Karpas-422 (cell line): Measurements from ENCODE around the gene HSPH1. TPM values are rescaled to one million over a fixed set of nuclear protein-coding genes. Genes with fewer than 3 reads are reported as not detected.
A peak's percentile ranks its signal among the peaks of the same experiment; 100 is the strongest.

Experiments
- DNase-seq: peaks from one replicate; pipeline ENCODE4 v3.0.0-alpha.2; 2015
- H2AFZ ChIP-seq: fragments of 200-600 bp; sonication (generic); 2 replicates; pipeline ENCODE4 v1.6.1; 2014; ENCODE audit warnings: antibody characterized with exemption, low read length, mixed read lengths
- H3K27ac ChIP-seq: fragments of 200-600 bp; sonication (generic); 2 replicates; pipeline ENCODE4 v1.5.1; 2014; ENCODE audit warnings: mild to moderate bottlenecking, low read length, moderate library complexity
- H3K27me3 ChIP-seq: fragments of 200-600 bp; sonication (generic); 2 replicates; pipeline ENCODE4 v1.6.1; 2014; ENCODE audit warnings: low read length, mixed read lengths
- H3K36me3 ChIP-seq: fragments of 200-600 bp; sonication (generic); 2 replicates; pipeline ENCODE4 v1.6.1; 2014; ENCODE audit warnings: low read length, mixed read lengths; ENCODE audit not compliant: insufficient read depth
- H3K4me1 ChIP-seq: fragments of 200-600 bp; sonication (generic); 2 replicates; pipeline ENCODE4 v1.6.1; 2014; ENCODE audit warnings: mild to moderate bottlenecking, low read length, mixed read lengths
- H3K4me2 ChIP-seq: fragments of 200-600 bp; sonication (generic); 2 replicates; pipeline ENCODE4 v1.6.1; 2014; ENCODE audit warnings: low read length, low read depth, mild to moderate bottlenecking; ENCODE audit not compliant: poor library complexity, severe bottlenecking
- H3K4me3 ChIP-seq: fragments of 200-600 bp; sonication (generic); 2 replicates; pipeline ENCODE4 v1.5.1; 2014; ENCODE audit warnings: mild to moderate bottlenecking, antibody characterized with exemption, low read length, mixed read lengths
- H3K79me2 ChIP-seq: fragments of 200-600 bp; sonication (generic); 2 replicates; pipeline ENCODE4 v1.6.1; 2014; ENCODE audit warnings: mild to moderate bottlenecking, low read length, mixed read lengths
- H3K9ac ChIP-seq: fragments of 200-600 bp; sonication (generic); 2 replicates; pipeline ENCODE4 v1.6.0; 2014; ENCODE audit warnings: low read length
- H3K9me2 ChIP-seq: fragments of 200-600 bp; sonication (generic), shearing (Covaris generic); replicated peaks from 2 replicates; pipeline ENCODE4 v1.6.0; 2014; ENCODE audit warnings: mild to moderate bottlenecking, low read length, moderate library complexity; ENCODE audit not compliant: insufficient read depth
- H3K9me3 ChIP-seq: fragments of 300-700, 200-600 bp; sonication (generic); 2 replicates; pipeline ENCODE4 v1.6.1; 2014; ENCODE audit warnings: low read length, mixed read lengths
- H4K20me1 ChIP-seq: fragments of 200-600 bp; sonication (generic); 2 replicates; pipeline ENCODE4 v1.6.1; 2014; ENCODE audit warnings: mild to moderate bottlenecking, antibody characterized with exemption, low read length, low read depth; ENCODE audit not compliant: insufficient read depth
- total RNA-seq: library from RNA; depleted of rRNA; stranded (reverse); fragments of >200 nt; shearing (Covaris generic); gene quantifications from 2 replicates; pipeline ENCODE4 v1.2.3, GENCODE V29; 2014; ENCODE audit warnings: low replicate concordance

The HSPH1 gene
- total RNA-seq, 1 experiment from 2014 or later, result 116 TPM

GRCh38 chr13:31159306-31159705 lies 2.4 kb downstream of the HSPH1 start:
- Histone ChIP-seq H3K4me2 (peak overlapping the region; percentile 86), H3K4me1 (peaks cover 28% of the 10 kb centered on the region), H3K9me3 (no peaks in the 10 kb centered on the region), H3K9me2 (no peaks in the 10 kb centered on the region), H4K20me1 (peaks cover 10% of the 10 kb centered on the region), H3K36me3 (peaks cover 37% of the 10 kb centered on the region; the same call in 1 of the 2 replicates), H3K4me3 (peak overlapping the region; percentile 94), H3K79me2 (peaks cover 69% of the 10 kb centered on the region), H2AFZ (no peak overlapping the region), H3K27ac (peak overlapping the region; percentile 33), H3K9ac (peak overlapping the region; percentile 93), H3K27me3 (no peaks in the 10 kb centered on the region)
- DNase-seq, result no peak

GRCh38 chr13:31154939-31155338 lies 6.8 kb downstream of the HSPH1 start:
- H3K4me3 ChIP-seq, result no peak overlapping the region
- peaks cover 15% of the 10 kb centered on the region for H3K4me1 ChIP-seq
- no peaks in the 10 kb centered on the region for H3K9me3 ChIP-seq
- no peak for DNase-seq
- H3K4me2 ChIP-seq, result no peak overlapping the region
- H3K36me3 ChIP-seq, result peaks cover 80% of the 10 kb centered on the region; the same call in 1 of the 2 replicates
- no peak overlapping the region for H3K9ac ChIP-seq
- no peaks in the 10 kb centered on the region for H3K27me3 ChIP-seq
- H2AFZ ChIP-seq, result no peak overlapping the region
- no peak overlapping the region for H3K27ac ChIP-seq
- no peaks in the 10 kb centered on the region for H3K9me2 ChIP-seq
- peaks cover 7% of the 10 kb centered on the region for H4K20me1 ChIP-seq
- H3K79me2 ChIP-seq, result peaks cover 75% of the 10 kb centered on the region

GRCh38 chr13:31151837-31152236 lies 9.9 kb downstream of the HSPH1 start:
- H3K4me2 ChIP-seq, result no peak overlapping the region
- no peak for DNase-seq
- H3K4me3 ChIP-seq, result no peak overlapping the region
- no peaks in the 10 kb centered on the region for H3K27me3 ChIP-seq
- H3K9me3 ChIP-seq, result no peaks in the 10 kb centered on the region
- H4K20me1 ChIP-seq, result no peaks in the 10 kb centered on the region
- no peak overlapping the region for H3K9ac ChIP-seq
- H3K27ac ChIP-seq, result no peak overlapping the region
- H3K9me2 ChIP-seq, result no peaks in the 10 kb centered on the region
- H2AFZ ChIP-seq, result no peak overlapping the region
- H3K79me2 ChIP-seq, result peaks cover 67% of the 10 kb centered on the region
- H3K4me1 ChIP-seq, result no peaks in the 10 kb centered on the region
- peaks cover 89% of the 10 kb centered on the region; the same call in 1 of the 2 replicates for H3K36me3 ChIP-seq

GRCh38 chr13:31150315-31150985 lies 11.3 kb downstream of the HSPH1 start:
- peaks cover 71% of the 10 kb centered on the region for H3K79me2 ChIP-seq
- no peaks in the 10 kb centered on the region for H3K27me3 ChIP-seq
- no peak overlapping the region for H3K4me3 ChIP-seq
- no peak overlapping the region for H3K4me2 ChIP-seq
- H3K9ac ChIP-seq, result no peak overlapping the region
- DNase-seq, result no peak
- H3K9me2 ChIP-seq, result no peaks in the 10 kb centered on the region
- H3K9me3 ChIP-seq, result no peaks in the 10 kb centered on the region
- no peak overlapping the region for H3K27ac ChIP-seq
- H4K20me1 ChIP-seq, result no peaks in the 10 kb centered on the region
- peaks cover 95% of the 10 kb centered on the region for H3K36me3 ChIP-seq
- no peaks in the 10 kb centered on the region for H3K4me1 ChIP-seq
- H2AFZ ChIP-seq, result no peak overlapping the region

GRCh38 chr13:31149604-31150003 lies 12.1 kb downstream of the HSPH1 start:
- no peaks in the 10 kb centered on the region for H3K9me2 ChIP-seq
- no peaks in the 10 kb centered on the region for H3K9me3 ChIP-seq
- H3K36me3 ChIP-seq, result peaks cover 95% of the 10 kb centered on the region
- H3K9ac ChIP-seq, result no peak overlapping the region
- no peaks in the 10 kb centered on the region for H3K4me1 ChIP-seq
- no peaks in the 10 kb centered on the region for H3K27me3 ChIP-seq
- no peak overlapping the region for H3K27ac ChIP-seq
- no peak for DNase-seq
- H4K20me1 ChIP-seq, result no peaks in the 10 kb centered on the region
- no peak overlapping the region for H2AFZ ChIP-seq
- no peak overlapping the region for H3K4me2 ChIP-seq
- peaks cover 69% of the 10 kb centered on the region for H3K79me2 ChIP-seq
- no peak overlapping the region for H3K4me3 ChIP-seq

- Histone ChIP-seq H2AFZ (no peak overlapping the region), H3K36me3 (peaks cover 95% of the 10 kb centered on the region), H3K9ac (no peak overlapping the region), H3K4me3 (no peak overlapping the region), H3K4me1 (no peaks in the 10 kb centered on the region), H3K4me2 (no peak overlapping the region), H3K27ac (no peak overlapping the region), H3K79me2 (peaks cover 70% of the 10 kb centered on the region), H3K9me2 (no peaks in the 10 kb centered on the region), H3K27me3 (no peaks in the 10 kb centered on the region), H3K9me3 (no peaks in the 10 kb centered on the region), H4K20me1 (no peaks in the 10 kb centered on the region)
- no peak for DNase-seq
These were observed 16.3 kb downstream of the HSPH1 start for GRCh38 chr13:31145417-31145816.

GRCh38 chr13:31138515-31138914 lies 23.2 kb downstream of the HSPH1 start:
- no peak for DNase-seq
- no peaks in the 10 kb centered on the region for H3K9me2 ChIP-seq
- H3K36me3 ChIP-seq, result peaks cover 84% of the 10 kb centered on the region
- no peaks in the 10 kb centered on the region for H3K27me3 ChIP-seq
- 0 out of 2 replicates have a peak, but pooled peaks cover 16% of the 10 kb centered on the region for H4K20me1 ChIP-seq
- no peak overlapping the region for H3K27ac ChIP-seq
- H3K4me3 ChIP-seq, result no peak overlapping the region
- no peaks in the 10 kb centered on the region for H3K4me1 ChIP-seq
- no peak overlapping the region for H3K9ac ChIP-seq
- H3K4me2 ChIP-seq, result no peak overlapping the region
- no peaks in the 10 kb centered on the region for H3K9me3 ChIP-seq
- no peak overlapping the region for H2AFZ ChIP-seq
- peaks cover 12% of the 10 kb centered on the region; the same call in 1 of the 2 replicates for H3K79me2 ChIP-seq

- H3K9me2 ChIP-seq, result no peaks in the 10 kb centered on the region
- H3K36me3 ChIP-seq, result peaks cover 67% of the 10 kb centered on the region
- H3K27me3 ChIP-seq, result no peaks in the 10 kb centered on the region
- H3K27ac ChIP-seq, result no peak overlapping the region
- 0 out of 2 replicates have a peak, but pooled peaks cover 16% of the 10 kb centered on the region for H4K20me1 ChIP-seq
- no peaks in the 10 kb centered on the region for H3K9me3 ChIP-seq
- H3K79me2 ChIP-seq, result no peaks in the 10 kb centered on the region
- no peak overlapping the region for H3K4me3 ChIP-seq
- no peaks in the 10 kb centered on the region for H3K4me1 ChIP-seq
- no peak overlapping the region for H2AFZ ChIP-seq
- no peak overlapping the region for H3K9ac ChIP-seq
- no peak overlapping the region for H3K4me2 ChIP-seq
- no peak for DNase-seq
These were observed 25.0 kb downstream of the HSPH1 start for GRCh38 chr13:31136724-31137123.
